Parietal lobe (tissue), 1 donor: ENCODE data around the gene WFDC10A. TPM values are rescaled to one million over a fixed set of nuclear protein-coding genes. Genes with fewer than 3 reads are reported as not detected.

Source experiments
- total RNA-seq: library from RNA; depleted of rRNA; stranded (reverse); fragments of >200 nt; gene quantifications from one replicate; pipeline ENCODE4 v1.2.3, GENCODE V29; 2014

Gene WFDC10A
- not detected for total RNA-seq

GRCh38 chr20:45629496-45630100 is at the start of gene WFDC10A:
TSS of gene WFDC10A (plus strand) at chr20:45629739. CDS start at chr20:45629814, 75 bp downstream.

DNA sequence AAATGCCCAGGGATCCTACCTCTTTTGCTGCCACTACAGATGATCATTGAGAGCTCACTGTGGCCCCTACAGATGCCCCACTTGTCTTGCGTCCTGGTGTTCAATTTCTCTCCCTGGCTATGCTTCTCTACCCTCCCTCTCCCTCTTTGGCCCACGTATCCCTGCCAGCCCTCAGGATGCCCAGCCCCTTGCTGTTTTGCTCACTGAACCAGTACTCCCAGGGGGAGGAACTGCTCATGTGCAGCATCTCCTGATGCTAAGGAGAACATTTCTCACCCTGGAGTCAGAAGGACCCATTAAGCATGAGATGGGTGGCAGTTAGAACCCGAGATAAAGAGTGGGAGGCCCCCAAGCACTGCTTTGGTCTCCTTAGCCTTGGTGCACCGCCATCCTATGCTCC is 1.6 kb downstream of the WFDC10A start, which contains the start of gene WFDC9:
TSS of gene WFDC9 (minus strand) at position 101 of the 400 bp plus-strand sequence. CDS start 21,103 bp downstream, outside the sequence.

GRCh38 chr20:45670139-45670538 is 40.6 kb downstream of the WFDC10A start, which contains the start of gene WFDC11:
TSS of gene WFDC11 (minus strand) at chr20:45670239. CDS start at chr20:45650600, 19,639 bp downstream.

Other genes with a start within 250 kb of the WFDC10A start
- gene DBNDD2, start 221.4 kb upstream of the WFDC10A start, total RNA-seq: 13.1 TPM
- 27.2 TPM for gene PIGT, start 213.6 kb upstream of the WFDC10A start, total RNA-seq
- gene WFDC2, start 160.0 kb upstream of the WFDC10A start, total RNA-seq: 4.4 TPM
- not detected for gene SPINT3, start 114.1 kb upstream of the WFDC10A start, total RNA-seq
- not detected for gene WFDC6, start 90.3 kb upstream of the WFDC10A start, total RNA-seq
- not detected for gene EPPIN, start 82.3 kb upstream of the WFDC10A start, total RNA-seq
- not detected for gene WFDC8, start 50.5 kb upstream of the WFDC10A start, total RNA-seq
- gene WFDC9, start 1.5 kb downstream of the WFDC10A start, total RNA-seq: not detected
- not detected for gene WFDC11, start 40.5 kb downstream of the WFDC10A start, total RNA-seq
- not detected for gene WFDC13, start 72.3 kb downstream of the WFDC10A start, total RNA-seq
- gene WFDC10B, start 75.3 kb downstream of the WFDC10A start, total RNA-seq: not detected
- not detected for gene SPINT4, start 92.6 kb downstream of the WFDC10A start, total RNA-seq
- gene WFDC3, start 162.1 kb downstream of the WFDC10A start, total RNA-seq: not detected
- 10.0 TPM for gene DNTTIP1, start 162.2 kb downstream of the WFDC10A start, total RNA-seq
- gene UBE2C, start 182.9 kb downstream of the WFDC10A start, total RNA-seq: 10.6 TPM
- not detected for gene TNNC2, start 197.6 kb downstream of the WFDC10A start, total RNA-seq
- gene SNX21, start 204.1 kb downstream of the WFDC10A start, total RNA-seq: 21.3 TPM
- gene ACOT8, start 227.7 kb downstream of the WFDC10A start, total RNA-seq: 33.2 TPM
- gene ZSWIM3, start 227.9 kb downstream of the WFDC10A start, total RNA-seq: 14.4 TPM